Hematopoietic multipotent progenitor cell (in vitro differentiated cells): ENCODE results near the gene COL5A1. TPM values are rescaled to one million over a fixed set of nuclear protein-coding genes. Genes with fewer than 3 reads are reported as not detected.

ENCODE experiments used
- DNase-seq, 3 donors: peaks; one replicate each; pipeline ENCODE4 v3.0.0-alpha.2; 2011 to 2015; ENCODE audit warnings: low read depth in 2 of 3, low spot score in 2 of 3
- total RNA-seq: library from RNA; depleted of rRNA; stranded (reverse); fragments of >200 nt; gene quantifications from one replicate; pipeline ENCODE4 v1.2.3, GENCODE V29; 2012

The COL5A1 gene
- total RNA-seq, 1 donor, result 10.5 TPM

- DNase-seq, result no peak
These were observed 137.3 kb downstream of the COL5A1 start for GRCh38 chr9:134778841-134779411.

DNA sequence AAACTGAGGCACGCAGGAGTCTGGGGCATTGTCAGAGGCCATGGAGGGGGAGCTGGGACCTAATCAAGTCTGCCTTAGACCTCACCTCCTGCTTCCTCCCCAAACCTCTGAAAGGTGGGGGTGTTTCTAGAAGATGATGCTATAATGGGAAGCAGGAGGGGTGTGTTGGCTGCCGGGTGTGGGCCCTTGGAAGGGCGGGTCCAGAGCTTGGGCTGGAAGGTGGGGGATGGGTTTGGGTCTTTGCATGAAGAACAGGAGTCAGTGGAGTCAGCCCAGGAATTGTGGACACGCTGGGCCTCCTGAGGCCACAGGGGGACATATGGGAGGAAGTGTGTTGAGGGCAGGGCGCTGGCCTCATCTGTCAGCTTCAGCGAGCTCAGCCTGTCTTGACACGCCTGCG, 138.0 kb downstream of the COL5A1 start:
- DNase-seq, result no peak

DNA sequence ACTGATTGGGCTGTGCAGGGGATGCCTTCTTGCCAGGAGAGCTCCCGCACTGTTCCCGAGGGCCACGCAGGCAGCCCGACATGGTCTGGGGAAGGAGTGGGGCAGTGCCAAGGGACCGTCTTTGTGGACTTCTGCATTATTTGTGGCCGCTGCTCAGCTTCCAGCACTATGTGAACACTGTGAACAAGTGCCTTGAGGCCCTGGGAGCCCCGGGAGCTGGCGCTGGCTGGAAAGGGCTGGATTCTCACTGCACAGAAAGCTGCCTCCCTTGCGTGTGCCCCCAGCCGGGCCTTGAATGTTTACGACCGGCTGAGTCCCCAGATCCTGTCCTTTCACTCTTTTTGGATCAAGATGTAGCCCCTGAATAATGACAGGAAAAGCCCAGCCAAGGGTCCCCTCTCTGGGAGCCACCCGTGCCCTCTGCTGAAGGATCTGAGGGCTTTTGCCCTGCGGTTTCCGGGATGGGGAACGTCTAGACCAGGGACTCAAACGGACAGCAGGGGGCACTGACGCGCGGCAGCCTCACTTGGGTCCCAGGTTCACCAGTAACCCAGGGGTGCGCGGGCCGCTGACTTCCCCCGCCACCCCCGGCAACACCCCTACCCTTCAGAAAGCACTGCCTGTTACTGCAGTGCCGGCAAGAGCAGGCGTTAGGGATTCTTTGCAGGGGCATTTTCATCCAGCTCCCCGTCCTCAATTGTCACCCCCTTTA, 140.1 kb downstream of the COL5A1 start:
- no peak for DNase-seq

- DNase-seq, result no peak
These were observed 141.5 kb downstream of the COL5A1 start for GRCh38 chr9:134782921-134783698.

GRCh38 chr9:134783699-134784039, 142.1 kb downstream of the COL5A1 start:
- DNase-seq, result no peak

DNA sequence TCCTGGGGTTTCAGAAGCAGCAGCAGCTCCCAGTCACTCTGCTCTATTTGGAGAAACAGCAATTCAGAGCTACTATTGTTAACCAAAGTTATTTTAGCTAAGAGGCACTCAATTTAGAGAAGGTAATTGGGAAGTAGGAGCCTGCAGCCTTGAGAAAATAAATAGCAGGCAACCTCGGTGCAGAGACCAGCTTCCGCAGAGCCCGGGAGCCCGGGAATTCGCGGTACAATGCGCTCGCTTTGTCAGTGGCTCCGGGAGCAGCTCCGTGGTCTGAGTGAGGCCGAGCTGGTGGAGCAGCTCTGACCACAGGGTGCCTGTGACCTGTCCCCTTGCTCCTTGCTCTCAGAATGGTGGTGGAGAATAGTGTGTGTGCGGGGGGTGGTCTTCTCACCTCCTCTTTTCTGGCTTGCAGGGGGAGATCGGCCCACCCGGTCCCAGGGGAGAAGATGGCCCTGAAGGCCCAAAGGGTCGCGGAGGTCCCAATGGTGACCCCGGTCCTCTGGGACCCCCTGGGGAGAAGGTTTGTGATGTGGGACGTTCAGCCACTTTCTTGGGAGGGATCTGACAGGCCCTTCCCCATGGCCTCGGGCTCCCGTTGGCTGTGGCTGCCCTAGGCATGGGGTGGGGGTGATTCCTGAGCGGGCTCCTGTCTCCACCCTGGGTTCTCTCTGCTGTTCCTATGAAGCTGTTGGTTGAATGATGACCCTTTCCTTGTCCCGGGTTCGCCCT, 143.1 kb downstream of the COL5A1 start:
- no peak for DNase-seq

GRCh38 chr9:134785325-134786108, 143.9 kb downstream of the COL5A1 start:
- DNase-seq, result no peak

- DNase-seq, result no peak
These were observed 146.3 kb downstream of the COL5A1 start for GRCh38 chr9:134787601-134788531.

DNA sequence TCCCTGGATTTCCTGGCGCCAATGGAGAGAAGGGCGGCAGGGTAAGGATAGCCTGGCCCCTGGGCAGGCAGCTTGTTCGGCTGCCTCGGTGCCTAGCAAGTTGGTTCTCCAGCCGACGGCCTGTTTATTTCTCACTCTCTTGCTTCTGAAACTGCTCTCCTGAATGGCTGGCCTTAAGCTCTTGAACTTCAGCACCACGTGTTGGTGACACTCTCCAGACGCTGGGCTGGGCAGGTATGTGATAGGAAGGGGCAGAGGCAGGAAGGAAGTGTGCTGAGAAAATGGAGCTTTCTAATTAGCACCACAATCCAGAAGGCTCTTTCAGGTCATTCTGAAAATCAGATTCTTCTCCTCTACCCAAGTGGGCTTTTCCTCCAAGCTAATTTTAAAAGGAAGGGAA, 147.6 kb downstream of the COL5A1 start:
- DNase-seq, result no peak

DNA sequence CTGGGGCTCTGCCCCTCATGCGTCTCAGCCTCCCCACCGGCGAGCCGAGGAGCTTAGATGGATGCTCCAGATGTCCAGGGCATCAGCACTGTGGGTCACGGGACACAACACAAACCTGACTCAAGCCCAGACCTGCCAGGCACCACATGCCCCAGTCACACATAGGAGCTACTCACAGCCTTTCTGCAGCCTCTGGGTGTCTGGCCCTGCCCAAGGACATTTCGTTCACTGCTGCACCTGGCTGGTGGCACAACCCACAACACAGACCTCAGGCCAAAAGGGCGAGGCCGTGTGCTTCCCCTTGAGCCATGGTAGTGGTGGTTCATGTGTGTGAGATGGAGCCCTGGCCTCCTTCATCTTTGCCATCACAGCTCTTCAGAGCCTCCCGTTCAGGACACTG, 149.4 kb downstream of the COL5A1 start:
- DNase-seq, result no peak

GRCh38 chr9:134792627-134793026, 151.0 kb downstream of the COL5A1 start:
- DNase-seq, result no peak

DNA sequence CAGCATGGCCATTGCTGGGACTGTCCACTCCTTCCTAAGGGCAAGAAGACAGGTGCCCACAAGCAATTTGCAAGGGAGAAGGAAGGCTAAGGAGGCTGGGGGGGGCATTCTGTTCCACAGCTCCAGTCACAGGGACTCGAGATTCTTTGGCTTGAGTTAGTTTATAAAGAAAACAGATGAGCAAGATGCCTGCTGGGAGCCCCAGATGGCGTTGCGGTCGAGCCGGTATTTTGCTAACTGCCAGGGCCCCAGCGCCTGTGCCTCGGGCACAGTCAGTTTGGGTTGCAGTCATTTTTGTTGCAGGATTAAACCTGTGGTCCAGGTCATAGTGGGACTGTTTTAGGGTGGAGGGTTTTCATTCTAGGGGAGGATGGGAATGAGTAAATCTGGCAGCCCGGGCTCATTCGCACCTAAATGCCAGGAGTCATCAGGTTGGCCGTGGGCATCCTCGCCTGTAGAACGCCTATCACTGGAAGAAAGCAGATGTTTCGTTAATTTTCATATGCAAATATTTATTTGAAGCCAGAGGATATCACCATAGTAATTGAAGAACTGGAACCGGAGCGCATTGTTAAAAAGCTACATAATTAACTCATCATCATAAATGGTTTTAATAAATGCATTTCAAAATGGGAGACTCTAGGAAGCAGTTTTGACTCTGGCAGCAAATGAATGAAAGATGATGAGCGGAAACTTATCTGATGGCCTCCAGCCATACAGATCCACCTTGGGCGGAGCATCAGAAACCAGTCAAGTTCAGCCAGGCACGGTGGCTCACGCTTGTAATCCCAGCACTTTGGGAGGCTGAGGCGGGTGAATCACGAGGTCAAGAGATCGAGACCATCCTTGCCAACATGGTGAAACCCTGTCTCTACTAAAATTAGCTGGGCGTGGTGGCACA, 151.9 kb downstream of the COL5A1 start:
- DNase-seq, result no peak

GRCh38 chr9:134794663-134795370, 153.2 kb downstream of the COL5A1 start:
- DNase-seq, result no peak

DNA sequence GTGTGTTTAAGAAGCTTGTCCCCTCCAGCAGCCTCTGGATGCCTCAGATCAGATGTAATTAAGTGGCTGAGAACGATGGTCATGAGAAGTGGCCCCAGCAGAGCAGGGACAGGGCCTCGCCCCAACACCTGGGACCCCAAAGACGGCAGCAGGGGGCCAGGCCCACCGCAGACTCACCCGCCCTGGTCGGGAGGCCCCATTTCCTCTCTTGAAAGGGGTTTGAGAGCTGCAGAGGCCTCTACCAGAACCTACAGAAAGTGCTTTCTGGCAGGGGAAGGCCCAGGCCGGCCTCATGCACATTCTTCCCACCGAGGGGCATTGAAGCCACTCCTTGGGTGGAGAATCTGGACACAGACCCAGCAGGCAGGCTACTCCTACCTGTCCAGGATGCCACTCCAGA, 153.8 kb downstream of the COL5A1 start:
- DNase-seq, result peak in 2 of 3 donors; percentile 7 to 53

DNA sequence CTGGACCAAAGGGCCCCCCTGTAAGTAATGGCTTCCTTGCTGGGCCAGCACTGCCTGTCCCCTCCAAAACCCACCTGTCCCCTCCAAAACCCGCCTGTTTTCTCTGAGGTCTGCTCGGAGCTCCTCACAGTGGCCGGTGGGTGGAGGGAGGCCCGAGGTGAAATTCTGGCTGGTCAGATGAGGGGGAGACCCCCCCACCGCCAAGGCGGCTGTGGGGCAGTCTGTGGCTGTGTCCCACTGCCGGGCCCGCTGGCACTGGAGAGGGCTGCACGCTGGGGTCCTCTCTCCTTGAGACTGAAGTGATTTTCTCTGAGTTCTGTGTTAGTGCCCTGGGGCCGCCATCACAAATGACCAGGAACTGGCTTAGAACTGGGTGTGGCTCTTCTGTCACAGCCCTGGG, 155.3 kb downstream of the COL5A1 start:
- no peak for DNase-seq

DNA sequence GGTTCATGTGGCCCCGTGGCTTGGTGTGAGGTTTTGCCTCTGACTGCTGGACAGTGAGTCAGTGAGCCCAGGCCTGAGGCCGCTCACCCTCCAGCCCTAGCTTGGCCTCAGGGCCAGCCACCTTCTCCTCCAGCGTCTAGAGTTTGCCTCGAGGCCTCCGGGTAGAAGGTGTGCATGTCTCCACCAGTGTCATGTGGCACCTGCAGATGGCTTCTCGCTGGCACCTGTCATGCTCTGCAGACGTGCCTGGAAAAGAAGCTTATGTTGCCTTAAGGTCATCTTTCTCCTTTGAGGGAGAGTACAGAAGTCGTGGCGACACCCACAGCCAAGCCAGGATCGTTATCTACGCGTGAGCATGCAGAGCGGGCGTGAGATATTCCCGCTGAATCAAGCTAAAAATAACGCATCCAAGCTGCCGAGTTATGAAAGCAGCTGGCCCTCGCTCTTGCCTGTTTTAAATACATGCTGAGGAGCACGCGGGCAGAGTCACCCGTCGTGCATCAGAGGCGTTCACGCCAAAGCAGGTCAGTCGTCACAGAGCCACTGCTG, 159.3 kb downstream of the COL5A1 start:
- no peak for DNase-seq

DNA sequence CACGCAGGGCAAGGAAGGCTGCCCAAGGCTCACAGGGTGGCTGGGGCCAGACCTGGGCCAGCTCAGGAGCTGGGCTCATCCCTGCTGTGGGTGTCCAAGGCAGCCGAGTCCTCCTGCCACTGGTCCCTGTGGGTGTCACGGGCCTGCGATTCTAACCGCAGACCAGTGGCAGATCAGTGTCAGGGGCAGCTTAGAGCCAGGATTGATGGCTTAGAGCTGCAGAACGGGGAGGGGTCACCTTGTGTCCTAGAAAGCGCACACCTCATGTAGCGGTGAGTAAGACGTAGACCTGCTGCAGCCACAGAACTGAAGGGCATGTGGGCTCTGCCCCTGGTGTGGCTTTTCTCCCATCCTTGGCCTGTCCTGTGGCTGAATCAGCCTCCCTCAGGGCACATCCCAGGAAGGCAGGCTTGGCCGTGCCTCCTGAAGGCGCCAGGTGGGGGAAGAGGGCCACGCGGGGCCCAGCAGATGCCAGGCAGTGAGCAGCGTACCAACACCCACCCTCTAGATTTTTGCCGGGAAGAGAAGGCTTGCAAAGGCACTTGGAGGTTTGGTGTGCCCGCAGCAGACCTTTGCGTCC, 160.7 kb downstream of the COL5A1 start:
- no peak for DNase-seq
